Immature natural killer cell (primary cell): ENCODE measurements around the gene XPR1. TPM values are rescaled to one million over a fixed set of nuclear protein-coding genes. Genes with fewer than 3 reads are reported as not detected.
"Not testable (repeated sequence)": the region's sequence is repeated elsewhere in the genome, so short reads cannot be mapped to it uniquely, and the experiment has no call there.

Source experiments
- DNase-seq, 3 donors: peaks; one replicate each; pipeline ENCODE4 v3.0.0; 2022; ENCODE audit warnings: mixed read lengths in 1 of 3
- H3K27ac Mint-ChIP-seq, 6 donors: one replicate each; pipeline ENCODE4 v1.8.0; 2020; ENCODE audit warnings: mixed read lengths in 6 of 6, mild to moderate bottlenecking in 5 of 6, inconsistent platforms in 4 of 6, moderate library complexity in 3 of 6
- H3K27me3 Mint-ChIP-seq, 3 donors: one replicate each; pipeline ENCODE4 v1.8.0; 2020 to 2021; ENCODE audit warnings: low read depth in 3 of 3, mild to moderate bottlenecking in 3 of 3, mixed read lengths in 3 of 3, moderate library complexity in 3 of 3, inconsistent platforms in 1 of 3
- H3K36me3 Mint-ChIP-seq, 3 donors: one replicate each; pipeline ENCODE4 v1.8.0; 2020; ENCODE audit warnings: mixed read lengths in 3 of 3, inconsistent platforms in 2 of 3, mild to moderate bottlenecking in 2 of 3
- H3K4me1 Mint-ChIP-seq, 2 donors: one replicate each; pipeline ENCODE4 v1.8.0; 2020; ENCODE audit warnings: inconsistent platforms in 2 of 2, mild to moderate bottlenecking in 2 of 2, mixed read lengths in 2 of 2, moderate library complexity in 1 of 2
- H3K4me3 Mint-ChIP-seq, 5 donors: one replicate each; pipeline ENCODE4 v1.8.0; 2020; ENCODE audit warnings: mild to moderate bottlenecking in 5 of 5, mixed read lengths in 5 of 5, inconsistent platforms in 3 of 5, moderate library complexity in 3 of 5
- H3K9me3 Mint-ChIP-seq, 6 donors: one replicate each; pipeline ENCODE4 v1.8.0; 2020; ENCODE audit warnings: mild to moderate bottlenecking in 6 of 6, mixed read lengths in 6 of 6, inconsistent platforms in 4 of 6, moderate library complexity in 3 of 6
- polyA plus RNA-seq, 3 donors: library from polyadenylated mRNA; unstranded; fragments of 300-500 nt; fragmentation: Illumina TruSeq; gene quantifications; one replicate each; pipeline ENCODE4 v1.2.3, GENCODE V29; 2021

The XPR1 gene
- polyA plus RNA-seq, 3 donors from 2014 or later: 4.3 to 7.1 (median 6.8) TPM

GRCh38 chr1:180857947-180858725 is 226.3 kb downstream of the XPR1 start:
- H3K9me3 Mint-ChIP-seq, H3K27ac Mint-ChIP-seq: not testable (repeated sequence)

GRCh38 chr1:180859306-180859705 is 227.5 kb downstream of the XPR1 start:
- DNase-seq: no peak
- peaks cover 2 to 6% of the 10 kb centered on the region in 2 donors for H3K4me1 Mint-ChIP-seq
- no peaks in the 10 kb centered on the region for H3K9me3 Mint-ChIP-seq
- no peak overlapping the region for H3K27ac Mint-ChIP-seq
- H3K27me3 Mint-ChIP-seq: peaks cover 0 to 1% (median 0%) of the 10 kb centered on the region in 3 donors
- no peak overlapping the region for H3K4me3 Mint-ChIP-seq
- H3K36me3 Mint-ChIP-seq: peaks cover 6 to 12% (median 8%) of the 10 kb centered on the region in 3 donors

More at GRCh38 chr1:180857947-180858725, 226.3 kb downstream of the XPR1 start:
- not testable (repeated sequence) for H3K27me3 Mint-ChIP-seq, DNase-seq, H3K4me3 Mint-ChIP-seq
- Mint-ChIP-seq H3K36me3 (peaks cover 4 to 12% (median 9%) of the 10 kb centered on the region in 3 donors), H3K4me1 (peaks cover 13 to 18% of the 10 kb centered on the region in 2 donors)

- Mint-ChIP-seq H3K4me3 (no peak overlapping the region), H3K27ac (no peak overlapping the region), H3K4me1 (no peaks in the 10 kb centered on the region), H3K36me3 (peaks cover 11 to 16% (median 13%) of the 10 kb centered on the region in 3 donors), H3K27me3 (peaks cover 0 to 1% (median 0%) of the 10 kb centered on the region in 3 donors), H3K9me3 (no peaks in the 10 kb centered on the region)
- no peak for DNase-seq
These were observed 228.7 kb downstream of the XPR1 start for GRCh38 chr1:180860535-180860934.

- no peak overlapping the region for H3K27ac Mint-ChIP-seq
- H3K4me3 Mint-ChIP-seq: no peak overlapping the region
- peaks cover 9 to 11% (median 9%) of the 10 kb centered on the region in 3 donors for H3K36me3 Mint-ChIP-seq
- H3K9me3 Mint-ChIP-seq: no peaks in the 10 kb centered on the region
- DNase-seq: no peak
- H3K27me3 Mint-ChIP-seq: no peaks in the 10 kb centered on the region
- no peaks in the 10 kb centered on the region for H3K4me1 Mint-ChIP-seq
These were observed 230.5 kb downstream of the XPR1 start for GRCh38 chr1:180862305-180862704.

GRCh38 chr1:180863158-180863775 is 231.4 kb downstream of the XPR1 start:
- no peaks in the 10 kb centered on the region for H3K9me3 Mint-ChIP-seq
- no peaks in the 10 kb centered on the region for H3K27me3 Mint-ChIP-seq
- H3K27ac Mint-ChIP-seq: no peak overlapping the region
- peak; percentile 18 to 34 (median 25) for DNase-seq
- no peaks in the 10 kb centered on the region for H3K4me1 Mint-ChIP-seq
- H3K4me3 Mint-ChIP-seq: no peak overlapping the region
- H3K36me3 Mint-ChIP-seq: peaks cover 9 to 11% (median 9%) of the 10 kb centered on the region in 3 donors

GRCh38 chr1:180881806-180882509 is 250.1 kb downstream of the XPR1 start:
- Mint-ChIP-seq H3K27me3 (no peaks in the 10 kb centered on the region), H3K27ac (peak overlapping the region in 1 of 6 donors; percentile 1), H3K4me1 (no peaks in the 10 kb centered on the region), H3K4me3 (no peak overlapping the region), H3K9me3 (no peaks in the 10 kb centered on the region), H3K36me3 (peaks cover 4 to 26% (median 17%) of the 10 kb centered on the region in 3 donors)
- no peak for DNase-seq

GRCh38 chr1:180884588-180885300 is 252.9 kb downstream of the XPR1 start:
- no peaks in the 10 kb centered on the region for H3K9me3 Mint-ChIP-seq
- no peak overlapping the region for H3K27ac Mint-ChIP-seq
- no peak overlapping the region for H3K4me3 Mint-ChIP-seq
- H3K36me3 Mint-ChIP-seq: peaks cover 4 to 29% (median 17%) of the 10 kb centered on the region in 3 donors
- DNase-seq: no peak
- H3K4me1 Mint-ChIP-seq: no peaks in the 10 kb centered on the region
- peaks cover 0 to 1% (median 0%) of the 10 kb centered on the region in 3 donors for H3K27me3 Mint-ChIP-seq

GRCh38 chr1:180886338-180886737 is 254.5 kb downstream of the XPR1 start:
- no peak for DNase-seq
- peaks cover 0 to 1% (median 0%) of the 10 kb centered on the region in 3 donors for H3K27me3 Mint-ChIP-seq
- no peak overlapping the region for H3K4me3 Mint-ChIP-seq
- H3K4me1 Mint-ChIP-seq: no peaks in the 10 kb centered on the region
- no peak overlapping the region for H3K27ac Mint-ChIP-seq
- H3K9me3 Mint-ChIP-seq: no peaks in the 10 kb centered on the region
- H3K36me3 Mint-ChIP-seq: peaks cover 0 to 25% (median 13%) of the 10 kb centered on the region in 3 donors

GRCh38 chr1:180887841-180888240 is 256.0 kb downstream of the XPR1 start:
- peaks cover 0 to 1% (median 1%) of the 10 kb centered on the region in 3 donors for H3K27me3 Mint-ChIP-seq
- no peak overlapping the region for H3K27ac Mint-ChIP-seq
- H3K9me3 Mint-ChIP-seq: no peaks in the 10 kb centered on the region
- H3K36me3 Mint-ChIP-seq: peaks cover 0 to 22% (median 9%) of the 10 kb centered on the region in 3 donors
- H3K4me3 Mint-ChIP-seq: no peak overlapping the region
- H3K4me1 Mint-ChIP-seq: peaks cover 0 to 1% of the 10 kb centered on the region in 2 donors
- no peak for DNase-seq

GRCh38 chr1:180888870-180889269 is 257.0 kb downstream of the XPR1 start:
- Mint-ChIP-seq H3K27me3 (peaks cover 0 to 1% (median 1%) of the 10 kb centered on the region in 3 donors), H3K9me3 (no peaks in the 10 kb centered on the region), H3K27ac (no peak overlapping the region), H3K4me3 (no peak overlapping the region), H3K4me1 (peaks cover 0 to 4% of the 10 kb centered on the region in 2 donors), H3K36me3 (peaks cover 0 to 18% (median 5%) of the 10 kb centered on the region in 3 donors)
- DNase-seq: no peak

GRCh38 chr1:180889325-180889724 is 257.5 kb downstream of the XPR1 start:
- Mint-ChIP-seq H3K27me3 (peaks cover 0 to 1% (median 1%) of the 10 kb centered on the region in 3 donors), H3K27ac (no peak overlapping the region), H3K4me1 (peaks cover 0 to 6% of the 10 kb centered on the region in 2 donors), H3K4me3 (no peak overlapping the region), H3K36me3 (peaks cover 3 to 15% (median 4%) of the 10 kb centered on the region in 3 donors), H3K9me3 (peaks cover 0 to under 1% (median 0%) of the 10 kb centered on the region in 6 donors)
- no peak for DNase-seq

- Mint-ChIP-seq H3K4me3 (no peak overlapping the region), H3K9me3 (peaks cover 0 to 2% (median 0%) of the 10 kb centered on the region in 6 donors), H3K36me3 (peaks cover 0 to 10% (median 7%) of the 10 kb centered on the region in 3 donors), H3K4me1 (peaks cover 0 to 6% of the 10 kb centered on the region in 2 donors), H3K27ac (no peak overlapping the region), H3K27me3 (peaks cover 0 to 4% (median 1%) of the 10 kb centered on the region in 3 donors)
- DNase-seq: no peak
These were observed 260.4 kb downstream of the XPR1 start for GRCh38 chr1:180892272-180892671.

- peaks cover 0 to 6% of the 10 kb centered on the region in 2 donors for H3K4me1 Mint-ChIP-seq
- H3K27ac Mint-ChIP-seq: no peak overlapping the region
- H3K9me3 Mint-ChIP-seq: peaks cover 0 to 2% (median 0%) of the 10 kb centered on the region in 6 donors
- no peak for DNase-seq
- peaks cover 0 to 4% (median 1%) of the 10 kb centered on the region in 3 donors for H3K27me3 Mint-ChIP-seq
- H3K4me3 Mint-ChIP-seq: no peak overlapping the region
- peaks cover 0 to 10% (median 5%) of the 10 kb centered on the region in 3 donors for H3K36me3 Mint-ChIP-seq
These were observed 260.9 kb downstream of the XPR1 start for GRCh38 chr1:180892675-180893074.
